Fibroblast of lung (primary cell): ENCODE measurements around the gene PILRB.

Experiments
- CTCF ChIP-seq, 2 donors: IDR thresholded peaks in 1 of 2; conservative IDR thresholded peaks in 1 of 2; 1 replicate in 1 of 2; 2 replicates in 1 of 2; pipeline ENCODE4 v1.5.1; 2011 to 2012; ENCODE audit warnings: low read length in 2 of 2, control low read depth in 1 of 2, inconsistent platforms in 1 of 2, low read depth in 1 of 2, mild to moderate bottlenecking in 1 of 2
- EZH2 ChIP-seq: IDR thresholded peaks from 2 replicates; pipeline ENCODE4 v1.5.1; 2012; ENCODE audit warnings: low read length, control low read depth, mild to moderate bottlenecking; ENCODE audit errors: missing control alignments

DNA sequence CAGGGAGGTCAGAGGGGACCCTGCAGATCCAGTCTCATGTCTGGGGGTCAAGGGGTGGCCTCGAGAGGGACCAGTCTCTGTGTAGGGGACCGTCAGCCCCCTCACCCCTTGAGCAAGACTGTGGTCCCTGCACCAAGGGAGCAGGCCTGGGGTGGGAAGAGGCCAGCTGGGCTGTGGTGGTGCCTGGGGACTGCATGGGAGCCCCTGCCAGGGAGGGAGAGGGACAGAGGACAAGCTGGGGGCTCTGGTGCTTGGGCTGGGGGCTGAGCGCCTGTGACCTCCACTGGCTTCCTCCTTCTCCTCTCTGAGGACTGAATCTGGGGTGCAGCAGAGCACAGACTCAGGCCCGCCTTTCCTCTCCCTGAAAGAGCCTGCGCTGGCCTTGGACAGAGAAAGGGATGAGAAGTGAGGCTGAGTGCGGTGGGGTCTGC lies 771 bp upstream of the PILRB start:
- TF ChIP-seq CTCF (conservative IDR thresholded peaks at IDR 0.05 in 1 of 2, IDR thresholded peaks at IDR 0.05 in 1 of 2; ENCODE audit: low read depth in 1 of 2, low read length in 2 of 2) (no peak), EZH2 (no peak)
